T-helper 17 cell (primary cell): ENCODE data around the gene TSACC. TPM values are rescaled to one million over a fixed set of nuclear protein-coding genes. Genes with fewer than 3 reads are reported as not detected.
"Not testable (repeated sequence)": the region's sequence is repeated elsewhere in the genome, so short reads cannot be mapped to it uniquely, and the experiment has no call there.

ENCODE experiments used
- ATAC-seq: fragments of 150-1000 bp; cut with Tn5 transposase; 2 replicates; pipeline ENCODE4 v1.10.0; 2021; ENCODE audit warnings: mild to moderate bottlenecking, moderate library complexity
- DNase-seq, 3 donors: peaks; one replicate each; pipeline versions ENCODE4 v3.0.0 to v3.0.0-alpha.2; 2020 to 2021
- H3K9me3 ChIP-seq: one replicate; pipeline ENCODE4 v1.7.0; 2013; ENCODE audit warnings: low read length, mild to moderate bottlenecking; ENCODE audit not compliant: control insufficient read depth, poor library complexity, severe bottlenecking
- H3K27ac Mint-ChIP-seq: one replicate; pipeline ENCODE4 v1.8.0; 2022; ENCODE audit warnings: mild to moderate bottlenecking, moderate library complexity, mixed read lengths
- H3K27me3 Mint-ChIP-seq: one replicate; pipeline ENCODE4 v1.8.0; 2022; ENCODE audit warnings: mixed read lengths
- H3K36me3 Mint-ChIP-seq: one replicate; pipeline ENCODE4 v1.8.0; 2022; ENCODE audit warnings: low read depth, mixed read lengths
- H3K4me1 Mint-ChIP-seq: one replicate; pipeline ENCODE4 v1.8.0; 2022; ENCODE audit warnings: mild to moderate bottlenecking, mixed read lengths
- H3K4me3 Mint-ChIP-seq: one replicate; pipeline ENCODE4 v1.8.0; 2022; ENCODE audit warnings: mild to moderate bottlenecking, moderate library complexity, mixed read lengths
- total RNA-seq, 4 donors: library from RNA in 2 of 4; stranded (reverse) in 2 of 4; gene quantifications; one replicate each; pipeline ENCODE4 v1.2.3 and lab custom pipeline; 2022 to 2026

TSACC gene
- total RNA-seq, 2 donors from 2014 or later: 0.40 TPM; not detected in 1

GRCh38 chr1:156320560-156320959 is 17.8 kb upstream of the TSACC start:
- ATAC-seq: no peak
- Mint-ChIP-seq H3K27ac (no peak overlapping the region), H3K4me3 (no peak overlapping the region), H3K36me3 (no peaks in the 10 kb centered on the region), H3K27me3 (no peaks in the 10 kb centered on the region), H3K4me1 (peaks cover 2% of the 10 kb centered on the region)
- no peak for DNase-seq
- H3K9me3 ChIP-seq: no peaks in the 10 kb centered on the region

DNA sequence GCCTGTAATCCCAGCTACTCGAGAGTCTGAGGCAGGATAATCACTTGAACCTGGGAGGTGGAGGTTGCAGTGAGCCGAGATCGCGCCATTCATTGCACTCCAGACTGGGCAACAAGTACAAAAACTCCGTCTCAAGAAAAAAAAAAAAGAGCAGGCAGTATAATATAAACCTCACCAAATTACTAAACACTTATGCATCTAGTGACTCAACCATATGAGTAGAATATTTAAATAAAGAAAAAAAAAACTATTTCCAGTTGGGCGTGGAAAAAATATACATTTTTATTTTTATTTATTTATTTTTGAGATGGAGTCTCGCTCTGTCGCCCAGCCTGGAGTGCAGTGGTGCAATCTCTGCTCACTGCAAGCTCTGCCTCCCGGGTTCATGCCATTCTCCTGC is 15.1 kb upstream of the TSACC start:
- not testable (repeated sequence) for H3K4me3 Mint-ChIP-seq, H3K36me3 Mint-ChIP-seq, H3K27ac Mint-ChIP-seq

GRCh38 chr1:156336242-156336641 is 2.1 kb upstream of the TSACC start:
- no peaks in the 10 kb centered on the region for H3K9me3 ChIP-seq
- H3K27me3 Mint-ChIP-seq: no peaks in the 10 kb centered on the region
- no peaks in the 10 kb centered on the region for H3K36me3 Mint-ChIP-seq
- H3K27ac Mint-ChIP-seq: peak overlapping the region; percentile 96
- DNase-seq (no peak), ATAC-seq (no peak)
- H3K4me1 Mint-ChIP-seq: peaks cover 22% of the 10 kb centered on the region
- peak overlapping the region; percentile 97 for H3K4me3 Mint-ChIP-seq

More for the DNA sequence above, 15.1 kb upstream of the TSACC start:
- not testable (repeated sequence) for H3K27me3 Mint-ChIP-seq, DNase-seq, H3K9me3 ChIP-seq, ATAC-seq, H3K4me1 Mint-ChIP-seq

GRCh38 chr1:156337052-156337887 is 1.1 kb upstream of the TSACC start:
- DNase-seq (no peak), ATAC-seq (no peak)
- H3K9me3 ChIP-seq: no peaks in the 10 kb centered on the region
- peaks cover 22% of the 10 kb centered on the region for H3K4me1 Mint-ChIP-seq
- peak overlapping the region; percentile 97 for H3K4me3 Mint-ChIP-seq
- peak overlapping the region; percentile 96 for H3K27ac Mint-ChIP-seq
- no peaks in the 10 kb centered on the region for H3K36me3 Mint-ChIP-seq
- H3K27me3 Mint-ChIP-seq: no peaks in the 10 kb centered on the region

DNA sequence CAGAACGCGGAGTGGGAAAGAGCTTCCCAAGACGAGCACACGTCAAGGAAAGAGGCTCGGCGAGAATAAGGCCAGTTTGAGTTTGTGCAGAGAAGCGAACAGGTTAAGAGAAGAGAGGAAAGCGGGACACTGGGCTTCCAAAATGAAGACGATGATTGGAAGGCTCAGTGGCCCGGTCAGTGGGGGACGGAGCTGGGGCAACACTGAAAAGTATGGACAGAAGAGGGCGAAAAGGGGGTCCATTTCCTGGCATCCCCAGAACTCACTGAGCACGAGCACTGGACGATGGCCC is 492 bp upstream of the TSACC start:
- DNase-seq: no peak

GRCh38 chr1:156342166-156342955 is 4.0 kb downstream of the TSACC start:
- Mint-ChIP-seq H3K4me1 (peaks cover 4% of the 10 kb centered on the region), H3K36me3 (peaks cover 2% of the 10 kb centered on the region), H3K27me3 (peaks cover 30% of the 10 kb centered on the region), H3K27ac (no peak overlapping the region), H3K4me3 (no peak overlapping the region)
- H3K9me3 ChIP-seq: no peaks in the 10 kb centered on the region
- no peak for ATAC-seq
- no peak for DNase-seq

More for the DNA sequence above, 492 bp upstream of the TSACC start:
- ATAC-seq: no peak
- peaks cover 1% of the 10 kb centered on the region for H3K27me3 Mint-ChIP-seq
- H3K4me3 Mint-ChIP-seq: peak overlapping the region; percentile 97
- H3K4me1 Mint-ChIP-seq: peaks cover 22% of the 10 kb centered on the region
- peak overlapping the region; percentile 96 for H3K27ac Mint-ChIP-seq
- no peaks in the 10 kb centered on the region for H3K9me3 ChIP-seq
- peaks cover 2% of the 10 kb centered on the region for H3K36me3 Mint-ChIP-seq

DNA sequence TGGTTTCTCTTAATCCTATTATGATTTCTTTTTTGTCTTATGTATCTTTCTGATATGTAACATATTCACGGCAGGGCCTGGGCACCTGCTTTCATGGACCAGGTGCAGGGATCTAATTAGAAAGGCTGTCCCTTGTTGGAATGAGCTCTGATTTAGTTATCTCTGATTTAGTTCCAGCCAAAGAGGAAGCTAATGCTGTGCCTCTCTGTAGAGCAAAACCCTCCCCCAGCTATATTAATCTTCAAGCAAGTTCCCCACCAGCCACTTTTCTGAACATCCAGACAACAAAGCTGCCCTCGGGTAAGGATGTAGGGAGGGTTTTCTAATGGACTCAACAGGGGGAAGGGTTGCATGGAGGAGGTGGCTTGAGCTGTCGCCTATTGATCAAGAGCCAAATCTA is 6.1 kb downstream of the TSACC start:
- ATAC-seq (no peak), DNase-seq (no peak)
- peaks cover 2% of the 10 kb centered on the region for H3K36me3 Mint-ChIP-seq
- H3K27me3 Mint-ChIP-seq: peaks cover 32% of the 10 kb centered on the region
- H3K27ac Mint-ChIP-seq: no peak overlapping the region
- no peaks in the 10 kb centered on the region for H3K9me3 ChIP-seq
- H3K4me1 Mint-ChIP-seq: no peaks in the 10 kb centered on the region
- H3K4me3 Mint-ChIP-seq: no peak overlapping the region

DNA sequence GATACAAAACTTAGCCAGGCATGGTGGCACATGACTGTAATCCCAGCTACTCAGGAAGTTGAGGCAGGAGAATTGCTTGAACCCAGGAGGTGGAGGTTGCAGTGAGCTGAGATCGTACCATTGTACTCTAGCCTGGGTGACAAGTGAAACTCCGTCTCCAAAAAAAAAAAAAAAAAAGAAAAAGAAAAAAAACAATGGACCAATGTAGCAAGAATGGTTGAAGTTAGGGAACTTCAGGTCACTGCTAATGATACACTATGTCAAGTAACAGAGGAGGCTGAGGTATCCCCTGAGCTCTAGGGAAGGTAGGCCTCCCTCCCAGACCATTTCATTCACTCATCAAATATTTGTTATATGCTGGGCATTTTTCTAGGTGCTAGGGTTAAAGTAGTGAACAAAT is 7.7 kb downstream of the TSACC start:
- not testable (repeated sequence) for H3K27ac Mint-ChIP-seq, H3K4me3 Mint-ChIP-seq, ATAC-seq, H3K9me3 ChIP-seq, DNase-seq, H3K4me1 Mint-ChIP-seq, H3K36me3 Mint-ChIP-seq
- peaks cover 32% of the 10 kb centered on the region for H3K27me3 Mint-ChIP-seq

DNA sequence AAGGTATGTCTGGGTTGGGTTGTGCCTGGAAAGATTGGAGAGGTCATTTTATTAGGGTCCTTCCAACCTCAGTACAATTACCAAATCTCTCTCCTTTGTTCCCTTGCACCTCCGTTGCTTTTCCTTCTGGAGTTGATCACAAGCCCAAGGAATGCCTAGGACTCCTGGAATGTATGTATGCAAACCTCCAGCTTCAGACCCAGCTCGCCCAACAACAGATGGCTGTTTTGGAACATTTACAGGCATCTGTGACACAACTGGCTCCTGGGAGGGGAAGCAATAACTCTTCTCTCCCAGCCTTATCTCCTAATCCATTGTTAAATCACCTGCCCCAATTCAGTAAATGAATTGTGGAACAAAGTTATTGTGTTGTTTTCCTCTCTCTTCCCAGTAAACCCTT is 8.3 kb downstream of the TSACC start:
- Mint-ChIP-seq H3K27me3 (peaks cover 32% of the 10 kb centered on the region), H3K36me3 (peaks cover 2% of the 10 kb centered on the region), H3K27ac (no peak overlapping the region), H3K4me1 (no peaks in the 10 kb centered on the region), H3K4me3 (no peak overlapping the region)
- ATAC-seq (no peak), DNase-seq (no peak)
- H3K9me3 ChIP-seq: no peaks in the 10 kb centered on the region

DNA sequence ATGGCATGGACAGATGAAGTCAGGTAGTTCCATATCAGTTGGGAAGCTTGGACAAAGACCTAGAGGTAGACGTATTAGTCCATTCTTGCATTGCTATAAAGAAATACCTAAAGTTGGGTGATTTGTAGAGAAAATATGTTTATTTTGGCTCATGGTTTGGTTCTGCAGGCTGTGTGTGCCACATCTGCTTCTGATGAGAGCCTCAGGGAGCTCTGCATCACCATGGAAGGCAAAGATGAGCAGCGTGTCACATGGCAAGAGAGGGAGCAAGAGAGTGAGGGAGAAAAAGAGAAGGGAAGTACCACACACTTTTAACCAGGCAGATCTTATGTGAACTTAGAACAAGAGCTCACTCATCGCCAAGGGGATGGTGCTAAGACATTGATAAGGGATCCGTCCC is 9.0 kb downstream of the TSACC start:
- Mint-ChIP-seq H3K27ac (no peak overlapping the region), H3K36me3 (peaks cover 2% of the 10 kb centered on the region), H3K27me3 (peaks cover 32% of the 10 kb centered on the region), H3K4me3 (no peak overlapping the region), H3K4me1 (no peaks in the 10 kb centered on the region)
- no peak for ATAC-seq
- DNase-seq: no peak
- no peaks in the 10 kb centered on the region for H3K9me3 ChIP-seq

DNA sequence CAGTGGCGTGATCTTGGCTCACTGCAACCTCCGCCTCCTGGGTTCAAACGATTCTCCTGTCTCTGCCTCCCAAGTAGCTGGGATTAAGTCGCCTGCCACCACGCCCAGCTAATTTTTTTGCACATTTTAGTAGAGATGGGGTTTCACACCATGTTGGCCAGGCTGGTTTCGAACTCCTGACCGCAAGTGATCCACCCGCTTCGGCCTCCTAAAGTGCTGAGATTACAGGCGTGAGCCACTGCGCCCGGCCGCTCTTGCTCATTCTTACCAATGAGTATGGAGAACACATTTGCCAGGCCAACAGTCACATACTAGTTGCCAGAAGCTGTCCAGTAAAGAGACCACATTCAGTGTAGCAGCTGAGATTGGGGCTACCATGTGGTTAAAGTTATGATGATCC is 14.2 kb downstream of the TSACC start:
- not testable (repeated sequence) for ATAC-seq, H3K4me3 Mint-ChIP-seq, H3K4me1 Mint-ChIP-seq, H3K36me3 Mint-ChIP-seq, H3K27ac Mint-ChIP-seq, DNase-seq, H3K9me3 ChIP-seq
- peaks cover 22% of the 10 kb centered on the region for H3K27me3 Mint-ChIP-seq

DNA sequence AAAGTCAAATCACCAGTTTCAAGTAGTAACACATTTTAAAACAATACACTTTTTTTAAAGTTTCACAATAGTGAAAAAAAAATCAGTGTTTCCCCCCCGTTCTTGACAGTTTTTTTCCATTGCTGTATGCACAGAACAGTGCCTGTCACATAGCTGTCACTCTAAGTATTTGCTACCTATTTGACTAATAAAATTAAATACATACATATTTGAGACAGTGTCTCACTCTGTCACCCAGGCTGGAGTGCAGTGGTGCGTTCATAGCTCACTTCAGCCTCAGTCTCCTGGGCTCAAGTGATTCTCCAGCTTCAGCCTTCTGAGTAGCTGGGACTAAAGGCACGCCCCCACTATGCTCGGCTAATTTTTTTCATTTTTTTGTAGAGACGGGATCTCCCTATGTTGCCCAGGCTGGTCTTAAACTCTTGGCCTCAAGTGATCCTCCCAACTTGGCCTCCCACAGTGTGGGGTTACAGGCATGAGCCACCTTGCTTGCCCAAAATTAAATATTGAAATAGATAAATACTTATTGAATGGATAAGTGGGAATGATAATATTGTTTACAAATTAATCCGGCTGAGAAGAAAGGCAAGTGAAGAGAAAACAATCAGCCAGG is 18.0 kb downstream of the TSACC start:
- Mint-ChIP-seq H3K4me3 (no peak overlapping the region), H3K4me1 (peaks cover 5% of the 10 kb centered on the region), H3K27ac (no peak overlapping the region), H3K36me3 (no peaks in the 10 kb centered on the region), H3K27me3 (peaks cover 47% of the 10 kb centered on the region)
- ATAC-seq (no peak), DNase-seq (no peak)
- no peaks in the 10 kb centered on the region for H3K9me3 ChIP-seq

GRCh38 chr1:156356875-156357534 is 18.7 kb downstream of the TSACC start:
- peaks cover 47% of the 10 kb centered on the region for H3K27me3 Mint-ChIP-seq
- no peaks in the 10 kb centered on the region for H3K36me3 Mint-ChIP-seq
- DNase-seq (peak; percentile 36 to 63 (median 47)), ATAC-seq (peak; percentile 99)
- H3K9me3 ChIP-seq: no peaks in the 10 kb centered on the region
- H3K4me1 Mint-ChIP-seq: peaks cover 5% of the 10 kb centered on the region
- peak overlapping the region; percentile 72 for H3K4me3 Mint-ChIP-seq
- H3K27ac Mint-ChIP-seq: no peak overlapping the region
